Measurements from ENCODE around the gene DYSF.

DYSF gene

DNA sequence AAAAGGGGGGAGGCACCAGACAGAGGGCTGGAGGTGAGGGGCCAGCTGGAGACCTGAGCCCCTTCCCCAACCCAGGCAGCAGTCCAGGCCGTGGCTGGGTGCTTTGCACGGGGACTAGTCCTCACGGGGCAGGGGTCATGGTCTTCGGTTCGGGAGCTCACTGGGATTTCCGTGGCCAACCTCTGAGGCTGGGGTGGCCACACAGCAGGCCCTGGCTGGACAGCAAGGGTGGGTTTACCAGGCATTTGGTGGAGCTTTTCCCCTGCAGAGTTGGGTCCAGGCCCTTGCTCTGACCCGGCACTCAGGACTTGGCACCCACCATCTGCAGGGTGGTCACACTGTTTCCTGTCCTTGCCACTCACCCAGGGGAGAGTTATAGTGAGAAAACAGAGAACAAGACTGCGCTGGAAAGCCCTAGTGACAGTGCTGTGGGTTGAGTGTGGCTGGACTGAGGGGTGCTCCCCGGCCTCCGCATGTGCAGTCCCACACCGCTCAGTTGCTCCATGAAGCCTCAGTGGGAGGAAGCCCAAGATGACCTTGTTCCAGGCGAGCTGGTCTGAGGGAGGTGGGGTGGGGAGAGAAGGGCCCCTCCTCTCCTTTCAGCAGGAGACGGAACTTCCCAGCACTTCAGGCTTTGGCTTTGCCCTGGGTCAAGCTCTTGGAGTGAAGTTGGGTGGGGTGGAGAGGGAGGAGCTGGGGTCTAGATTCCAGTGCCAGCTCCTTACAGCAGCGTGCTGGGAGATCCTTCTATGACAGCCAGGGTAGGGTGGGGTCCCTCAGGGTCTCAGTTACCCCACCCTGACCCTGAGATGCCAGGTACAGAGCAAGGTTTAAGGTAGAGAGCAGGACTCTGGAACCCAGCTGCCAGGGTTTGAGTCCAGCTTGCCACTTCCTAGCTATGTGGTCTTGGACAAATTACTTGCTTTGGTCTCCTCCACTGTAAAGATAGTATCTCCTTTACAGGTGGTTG lies 219.8 kb downstream of the DYSF start:
- no peak for DNase-seq (ENCODE audit: low spot score)

DNA sequence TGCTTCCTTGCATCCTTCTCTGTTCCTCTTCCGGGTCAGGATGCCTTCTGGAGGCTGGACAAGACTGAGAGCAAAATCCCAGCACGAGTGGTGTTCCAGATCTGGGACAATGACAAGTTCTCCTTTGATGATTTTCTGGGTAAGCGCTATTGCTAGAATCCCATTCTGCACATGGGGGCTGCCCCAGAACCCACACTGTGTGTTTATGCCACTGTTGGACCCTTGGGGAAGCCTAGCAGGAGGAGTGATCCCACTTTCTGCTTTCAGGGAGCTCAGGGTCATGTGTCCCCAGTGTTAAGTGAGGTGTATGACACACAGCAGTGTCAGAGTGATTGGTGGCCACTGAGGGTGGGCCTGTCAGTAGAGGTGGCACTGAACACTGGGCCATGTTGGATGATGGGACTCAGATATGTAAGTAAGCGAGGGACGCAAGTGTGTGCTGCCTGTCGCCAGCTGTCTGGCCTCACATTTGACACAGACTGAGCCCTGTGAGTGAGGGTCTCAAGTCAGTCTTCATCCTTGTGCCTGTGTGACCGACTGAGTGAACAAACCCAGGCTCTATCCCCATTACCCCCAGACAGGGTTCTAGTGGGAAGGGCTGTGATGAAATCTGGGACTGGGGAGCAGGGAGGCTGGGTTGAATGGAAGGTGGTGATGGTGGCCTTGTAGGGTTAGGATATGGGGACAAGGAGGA lies 220.9 kb downstream of the DYSF start:
- no peak for DNase-seq (ENCODE audit: low spot score)

DNA sequence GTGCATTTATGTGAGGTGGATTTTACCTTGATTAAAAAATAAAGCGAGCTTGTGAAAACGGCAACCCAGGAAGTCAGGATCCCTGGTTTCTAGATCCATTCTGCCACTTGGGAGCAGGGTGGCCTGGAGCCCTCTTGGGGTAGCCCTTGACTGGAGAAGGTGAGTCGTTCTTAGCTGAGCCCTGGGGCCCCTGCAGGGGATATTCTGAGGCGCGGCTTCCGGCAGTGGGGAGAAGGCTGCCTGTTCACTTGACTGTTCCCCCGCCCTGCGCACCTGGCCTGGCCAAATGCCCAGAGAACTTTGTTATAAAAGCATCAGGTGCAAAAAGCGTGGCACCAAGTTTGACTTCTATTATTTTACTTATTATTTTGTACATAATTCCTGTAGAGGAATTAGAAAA lies 221.9 kb downstream of the DYSF start:
- no peak for DNase-seq (ENCODE audit: low spot score)

DNA sequence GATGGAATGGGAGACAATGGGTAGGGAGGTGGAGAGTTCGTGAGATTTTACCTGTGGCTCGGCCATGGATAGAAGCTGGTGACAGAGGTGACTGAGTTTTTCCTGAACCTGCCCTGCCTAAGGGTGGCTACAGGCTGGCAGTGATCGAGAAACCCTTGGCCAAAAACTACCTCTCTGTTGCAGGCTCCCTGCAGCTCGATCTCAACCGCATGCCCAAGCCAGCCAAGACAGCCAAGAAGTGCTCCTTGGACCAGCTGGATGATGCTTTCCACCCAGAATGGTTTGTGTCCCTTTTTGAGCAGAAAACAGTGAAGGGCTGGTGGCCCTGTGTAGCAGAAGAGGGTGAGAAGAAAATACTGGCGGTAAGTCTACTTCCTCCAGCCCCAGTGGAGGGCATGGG lies 225.5 kb downstream of the DYSF start:
- no peak for DNase-seq (ENCODE audit: low spot score)

DNA sequence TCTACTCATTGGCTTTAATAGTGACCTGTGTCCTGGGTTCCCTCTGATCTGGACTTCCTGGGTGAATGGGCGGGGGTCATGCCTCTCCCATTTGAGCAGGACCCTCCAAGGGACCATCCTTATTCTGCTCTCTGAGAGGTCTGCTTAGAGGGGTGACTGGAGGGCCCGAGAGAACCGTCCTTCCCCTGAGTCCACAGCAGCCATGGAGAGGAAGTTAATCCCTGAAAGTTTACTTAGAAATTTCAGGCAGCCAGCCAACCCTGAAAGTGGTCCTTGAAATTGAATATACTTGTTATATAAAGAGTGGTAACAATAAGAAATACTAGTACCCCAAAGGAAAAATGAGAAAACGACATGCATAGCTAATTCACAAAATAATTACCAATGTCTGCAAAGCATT lies 226.1 kb downstream of the DYSF start:
- DNase-seq (ENCODE audit: low spot score) = no peak

DNA sequence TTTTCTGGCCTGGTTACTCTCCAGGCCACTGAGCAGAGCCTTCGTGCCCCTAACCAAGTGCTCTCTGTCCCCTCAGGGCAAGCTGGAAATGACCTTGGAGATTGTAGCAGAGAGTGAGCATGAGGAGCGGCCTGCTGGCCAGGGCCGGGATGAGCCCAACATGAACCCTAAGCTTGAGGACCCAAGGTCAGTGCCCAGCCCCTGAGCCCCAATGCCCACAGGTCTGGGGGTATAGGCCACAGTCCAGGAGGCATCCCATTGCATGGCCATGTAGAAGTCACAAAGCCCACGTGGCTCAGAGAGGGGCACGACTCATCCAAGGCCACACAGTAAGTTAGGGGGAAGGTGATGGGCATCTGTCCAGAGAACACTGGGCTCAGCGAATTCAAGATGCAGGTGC lies 227.6 kb downstream of the DYSF start:
- no peak for DNase-seq (ENCODE audit: low spot score)

DNA sequence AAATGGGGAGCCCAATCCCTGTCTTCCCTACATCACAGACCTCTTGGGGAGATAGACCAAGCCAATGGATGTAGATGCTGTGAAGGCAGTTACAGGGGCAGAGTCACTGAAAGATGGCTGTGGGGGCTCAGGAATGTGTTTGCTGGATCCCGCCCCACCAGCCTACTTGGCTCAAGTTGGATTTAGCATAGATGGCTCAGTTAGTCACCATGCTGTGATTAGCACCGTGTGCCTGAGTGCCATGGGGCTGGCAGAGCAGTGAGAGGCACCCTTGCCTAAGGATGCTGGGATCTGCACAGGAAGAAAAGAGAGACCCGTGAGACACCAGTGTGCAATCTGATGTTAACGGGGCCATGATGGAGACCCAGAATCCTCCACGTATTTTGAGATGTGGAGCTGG lies 228.3 kb downstream of the DYSF start:
- DNase-seq (ENCODE audit: low spot score) = no peak

DNA sequence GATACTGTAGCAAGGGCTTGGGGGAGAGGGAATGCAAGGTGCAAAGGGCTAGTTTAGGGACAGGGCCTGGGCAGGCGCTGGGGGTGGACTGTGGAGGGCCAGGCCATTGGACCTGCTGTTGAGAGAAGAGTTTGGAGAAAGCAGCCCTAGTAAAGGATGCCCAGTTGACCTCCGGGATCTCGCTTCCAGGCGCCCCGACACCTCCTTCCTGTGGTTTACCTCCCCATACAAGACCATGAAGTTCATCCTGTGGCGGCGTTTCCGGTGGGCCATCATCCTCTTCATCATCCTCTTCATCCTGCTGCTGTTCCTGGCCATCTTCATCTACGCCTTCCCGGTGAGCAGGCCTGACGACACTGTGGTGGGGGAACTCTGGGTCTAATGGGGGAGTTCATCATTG lies 229.0 kb downstream of the DYSF start:
- DNase-seq (ENCODE audit: low spot score) = no peak

DNA sequence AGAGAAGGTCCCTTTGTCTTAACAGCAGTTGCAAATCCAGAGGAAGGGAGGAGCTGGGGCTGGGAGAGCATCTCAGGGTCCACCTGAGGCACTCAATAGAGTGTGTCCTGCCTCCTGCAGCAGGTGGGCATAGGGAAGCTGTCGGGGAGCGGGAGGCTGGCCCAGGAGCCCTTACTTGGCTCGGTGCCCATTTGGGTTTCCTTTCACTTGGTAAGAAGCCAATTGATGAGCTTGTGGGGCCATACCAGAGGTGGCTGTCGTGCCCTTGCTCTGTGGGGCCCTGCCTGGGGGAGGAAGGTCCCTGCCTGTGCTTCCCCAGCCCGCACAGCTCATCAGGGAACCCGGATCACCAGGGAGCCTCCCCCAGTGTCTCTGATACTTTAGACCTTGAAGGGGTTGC lies 229.7 kb downstream of the DYSF start:
- DNase-seq (ENCODE audit: low spot score) = no peak

DNA sequence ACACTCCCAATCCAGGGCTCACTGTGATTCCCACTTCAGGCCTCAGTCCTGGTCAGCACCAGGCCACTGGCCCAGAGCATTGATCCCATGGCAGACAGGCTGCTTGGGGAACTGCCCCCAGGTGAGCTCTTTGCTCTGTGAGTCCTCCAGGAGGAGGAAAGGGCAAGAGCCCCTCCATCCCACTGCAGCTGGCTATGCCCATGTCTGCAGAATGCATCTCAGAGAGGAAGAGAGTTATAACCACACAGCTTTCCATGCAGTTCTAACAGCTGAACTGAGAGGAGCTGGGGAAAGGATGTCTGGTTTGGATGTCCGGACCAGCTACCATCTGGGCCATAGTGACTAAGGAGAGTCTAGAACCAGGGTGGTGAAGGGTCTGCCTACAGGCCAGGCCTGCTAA lies 230.3 kb downstream of the DYSF start:
- no peak for DNase-seq (ENCODE audit: low spot score)

DNA sequence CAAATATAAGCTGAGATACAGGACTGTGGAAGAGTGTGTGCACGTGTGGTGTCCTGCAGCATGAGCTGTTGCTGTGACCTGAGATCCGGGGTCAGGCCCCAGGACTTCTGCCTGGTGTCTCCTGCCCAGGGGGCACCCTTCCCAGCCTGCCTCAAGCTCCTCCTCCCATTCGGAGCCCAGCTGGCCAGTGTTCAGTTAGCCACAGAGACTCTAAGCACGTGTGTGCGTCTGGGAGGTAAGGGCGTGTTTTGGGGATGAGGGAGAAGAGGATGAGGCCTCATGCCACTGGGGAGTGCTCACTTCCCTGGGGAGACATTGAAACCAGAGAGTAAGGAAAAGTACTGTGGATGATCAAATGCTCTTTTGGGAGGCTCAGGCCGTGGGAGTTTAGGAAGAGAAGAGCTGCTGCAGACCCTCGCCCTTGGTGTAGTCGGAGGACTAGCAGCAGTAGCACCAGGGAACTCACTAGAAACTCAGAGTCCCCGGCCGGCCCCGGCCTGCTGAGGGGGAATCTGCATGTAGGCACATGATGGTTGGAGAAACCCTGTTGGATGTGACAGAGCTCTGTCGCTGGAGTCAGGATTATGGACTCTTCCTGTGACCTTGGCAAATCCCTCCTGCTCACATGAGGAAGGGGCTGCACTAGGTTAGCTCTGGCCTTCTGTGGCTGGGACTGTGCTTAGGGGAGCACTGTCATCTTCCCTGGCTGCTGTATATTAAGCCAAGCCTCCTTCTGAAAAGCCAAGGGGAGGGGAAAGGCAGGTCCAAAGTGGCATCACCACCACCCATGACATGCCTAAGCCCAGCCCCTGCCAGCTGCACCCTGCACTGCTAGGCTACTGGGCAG lies 231.1 kb downstream of the DYSF start:
- DNase-seq (ENCODE audit: low spot score) = no peak

DNA sequence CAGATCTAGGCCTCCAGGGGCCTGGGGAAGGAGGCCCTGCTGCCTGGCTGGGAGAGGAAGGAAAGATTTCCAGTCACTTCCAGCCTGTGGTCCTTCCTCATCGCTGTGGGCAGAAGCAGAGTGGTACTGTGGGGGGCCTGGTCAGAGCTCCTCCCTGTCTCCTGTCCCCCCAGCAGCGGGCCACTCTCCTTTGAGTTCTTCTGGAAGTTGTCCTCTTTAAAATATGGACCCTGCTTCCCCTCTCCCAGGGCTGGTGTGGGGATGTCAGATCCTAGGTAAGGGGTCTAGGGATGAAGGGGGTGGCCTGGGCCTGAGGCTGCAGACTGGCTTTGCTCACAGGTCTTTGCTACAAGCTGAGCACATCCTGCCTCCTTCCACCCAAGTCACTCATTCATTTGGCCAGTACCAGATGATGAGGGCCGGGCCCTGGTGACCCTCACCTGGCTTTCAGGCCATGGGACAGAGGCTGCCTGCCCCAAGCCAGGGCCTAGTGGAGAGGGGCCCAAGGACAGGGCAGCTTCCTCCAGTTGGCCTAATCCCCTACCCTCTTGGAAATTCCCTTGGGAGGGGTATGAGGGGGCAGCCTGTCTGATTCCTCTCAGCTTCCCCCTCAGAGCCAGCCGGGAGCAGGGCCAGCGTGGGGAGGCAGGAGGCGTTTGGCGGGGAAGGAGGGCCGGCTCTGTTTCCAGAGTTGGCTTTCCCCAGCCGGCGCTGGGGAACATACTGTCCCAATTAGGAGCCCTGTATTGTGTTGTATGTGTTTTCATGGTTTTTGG lies 231.9 kb downstream of the DYSF start:
- no peak for DNase-seq (ENCODE audit: low spot score)

DNA sequence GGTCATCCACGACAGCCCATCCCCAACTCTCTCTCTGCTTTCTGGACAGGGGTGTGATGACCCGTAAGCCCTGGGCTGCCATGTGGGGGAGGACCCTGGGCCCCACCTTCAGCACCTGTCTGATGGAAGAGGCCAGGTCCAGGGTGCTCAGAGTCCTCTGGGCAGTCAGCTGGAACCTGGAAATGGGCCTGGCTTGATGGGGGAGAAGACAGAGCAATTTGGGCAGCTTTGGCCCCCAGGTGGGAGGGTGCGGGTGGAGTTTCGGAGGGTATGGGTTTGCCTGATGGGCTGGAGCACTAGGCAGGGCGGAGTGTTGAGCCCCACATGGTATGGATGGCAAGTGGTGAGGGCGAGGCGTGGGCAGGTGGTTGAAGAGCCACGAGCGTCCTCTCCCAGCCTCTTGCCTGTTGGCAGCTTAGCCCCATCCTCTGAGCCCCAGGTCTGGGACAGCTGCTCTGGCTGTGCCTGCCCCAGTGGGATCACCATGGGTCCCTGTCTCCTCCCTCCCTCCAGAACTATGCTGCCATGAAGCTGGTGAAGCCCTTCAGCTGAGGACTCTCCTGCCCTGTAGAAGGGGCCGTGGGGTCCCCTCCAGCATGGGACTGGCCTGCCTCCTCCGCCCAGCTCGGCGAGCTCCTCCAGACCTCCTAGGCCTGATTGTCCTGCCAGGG lies 232.7 kb downstream of the DYSF start:
- DNase-seq (ENCODE audit: low spot score) = no peak

DNA sequence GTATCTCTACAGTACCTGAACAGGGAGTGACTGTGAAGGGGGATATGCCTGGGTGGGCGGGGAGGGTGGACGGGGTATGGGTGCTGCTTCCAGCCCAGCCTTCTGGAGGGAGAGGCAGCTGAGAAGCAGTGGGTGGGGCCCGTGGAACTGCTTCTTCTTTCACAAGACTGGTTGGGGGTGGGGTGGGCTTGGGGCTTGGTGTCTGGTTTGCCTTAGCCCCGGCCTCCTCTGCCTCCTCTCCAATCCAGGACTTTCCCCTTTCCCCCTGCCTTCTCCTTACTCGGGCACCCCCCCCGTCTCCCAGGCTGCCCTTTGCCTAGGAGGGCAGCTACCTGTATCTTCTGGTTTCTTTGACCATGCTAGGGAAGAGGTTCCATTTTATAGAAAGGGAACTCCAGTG lies 233.4 kb downstream of the DYSF start:
- no peak for DNase-seq (ENCODE audit: low spot score)

DNA sequence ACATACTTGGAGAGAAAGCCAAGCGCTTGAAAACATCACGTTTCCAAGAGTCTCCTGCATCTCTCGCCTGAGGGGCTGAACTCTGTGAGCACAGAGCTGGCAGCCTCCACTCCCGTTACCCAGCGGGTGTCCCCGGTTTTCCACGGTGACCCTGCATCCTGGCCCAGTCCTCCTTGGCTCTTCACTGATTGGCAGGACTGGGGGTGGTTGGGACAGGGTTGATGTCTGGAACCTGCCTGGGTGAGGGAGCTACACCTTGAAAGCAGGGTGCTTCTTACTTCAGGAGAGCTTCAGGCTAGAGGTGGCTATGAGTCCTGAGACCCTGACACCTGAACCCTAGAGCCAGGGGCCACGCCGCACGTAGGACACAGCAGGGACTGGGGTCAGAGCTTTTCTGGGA lies 234.1 kb downstream of the DYSF start:
- no peak for DNase-seq (ENCODE audit: low spot score)

DNA sequence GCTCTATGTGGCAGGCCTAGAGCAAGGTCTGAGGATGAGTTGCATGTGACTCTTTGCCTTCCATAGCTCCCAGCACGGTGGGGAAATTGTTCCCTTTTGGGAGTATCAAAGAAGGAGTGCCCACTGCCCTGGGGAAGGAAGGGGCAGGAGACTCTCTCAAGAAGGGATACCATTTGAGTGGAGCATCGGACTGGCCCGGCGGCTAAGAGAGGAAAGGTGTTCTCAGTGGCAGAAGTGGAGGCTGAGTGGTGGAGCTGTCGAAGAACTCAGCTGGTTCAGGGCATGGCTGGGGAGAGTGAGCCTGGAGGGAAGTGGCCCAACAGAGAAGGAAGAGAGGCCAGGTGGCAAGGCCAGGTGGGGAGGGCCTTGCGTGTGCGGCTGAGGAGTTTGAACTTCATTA lies 235.2 kb downstream of the DYSF start:
- DNase-seq (ENCODE audit: low spot score) = no peak

DNA sequence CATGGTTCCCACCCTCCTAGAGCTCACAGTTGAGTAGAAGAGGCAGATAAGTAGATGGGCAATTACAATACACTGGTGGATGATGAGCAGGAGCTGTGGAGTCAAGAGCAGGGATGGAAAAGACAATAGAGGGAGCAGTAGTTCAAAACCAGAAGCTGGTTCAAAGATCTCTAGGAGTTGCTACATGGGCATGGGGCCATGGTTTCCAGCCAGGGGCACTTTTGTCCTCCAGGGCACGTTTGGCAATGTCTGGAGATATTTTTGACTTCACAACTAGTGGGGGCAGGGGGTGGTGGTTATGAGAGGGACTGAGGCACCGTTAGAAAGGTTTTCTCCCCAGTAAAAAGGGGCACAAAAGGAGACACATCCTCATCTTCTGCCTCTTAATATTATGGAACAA lies 236.0 kb downstream of the DYSF start:
- no peak for DNase-seq (ENCODE audit: low spot score)

DNA sequence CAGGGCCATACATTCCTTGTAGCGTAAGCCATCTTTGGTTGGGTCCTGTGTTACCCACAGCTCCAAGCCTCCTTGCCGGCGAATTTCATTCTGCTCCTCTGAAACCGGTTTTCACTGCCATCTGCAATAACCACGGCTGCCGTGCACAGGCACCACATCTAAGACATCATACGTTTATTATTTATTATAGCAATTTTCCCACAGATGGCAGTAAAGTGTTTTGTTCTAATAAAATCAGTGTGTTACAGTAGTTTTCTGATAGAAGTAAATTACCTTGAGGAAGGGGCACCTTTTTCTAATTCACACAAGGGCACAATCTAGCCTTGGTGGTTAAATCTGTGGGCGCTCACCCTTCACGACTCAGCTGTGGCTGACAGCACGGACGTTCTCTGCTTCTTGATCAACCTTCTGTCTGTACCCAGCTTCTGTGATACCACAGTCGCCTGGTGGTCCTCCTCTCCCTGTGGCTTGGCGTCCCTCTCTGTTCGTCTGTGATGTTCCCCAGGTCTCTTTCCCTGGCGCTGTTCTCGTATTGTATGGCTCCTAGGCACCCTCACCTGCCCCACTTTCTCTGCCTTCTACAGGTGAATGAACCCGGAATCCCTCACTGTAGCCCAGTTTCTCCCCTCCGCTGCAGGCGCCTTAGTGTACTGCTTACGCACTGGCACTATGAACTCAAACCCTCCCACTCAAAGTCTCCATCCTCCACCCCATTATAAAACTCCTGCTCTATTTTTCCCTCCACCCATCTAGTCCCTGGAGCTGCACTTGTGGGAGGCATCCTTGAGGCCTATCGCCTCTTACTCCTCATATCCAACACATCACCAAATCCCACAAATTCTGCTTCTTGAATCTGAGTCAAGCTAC lies 236.8 kb downstream of the DYSF start:
- DNase-seq (ENCODE audit: low spot score) = no peak

DNA sequence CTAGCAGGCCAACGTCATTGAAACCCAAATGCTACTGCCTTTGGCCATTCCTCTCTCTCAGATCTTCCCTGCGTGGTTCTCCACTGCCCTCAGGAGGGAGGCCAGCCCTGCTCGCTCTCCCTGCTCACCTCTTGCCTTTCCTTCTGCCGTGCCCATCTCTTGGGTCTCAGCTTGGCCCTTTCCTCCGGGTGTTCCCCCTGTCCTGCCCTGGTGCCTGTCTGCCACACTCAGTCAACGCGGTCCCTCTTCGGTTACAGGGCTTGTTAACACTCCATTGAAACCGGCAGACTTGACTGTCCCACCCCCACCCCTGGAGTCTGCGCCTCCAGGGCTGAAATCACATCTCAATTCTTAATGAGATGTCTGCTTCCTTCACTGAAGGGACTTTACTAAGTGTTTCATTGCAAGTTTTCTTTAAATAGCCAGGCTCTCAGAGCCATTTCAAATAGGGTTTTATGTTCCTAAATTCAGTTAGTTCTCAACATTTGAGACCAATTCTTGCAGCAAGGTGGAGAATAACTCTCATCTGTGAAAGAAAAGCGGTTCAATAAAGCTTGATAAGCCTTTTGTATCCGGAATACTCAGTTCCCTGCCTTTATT lies 237.6 kb downstream of the DYSF start:
- DNase-seq (ENCODE audit: low spot score) = no peak
